Measurements from ENCODE around the gene PGGHG.

The PGGHG gene

GRCh38 chr11:285021-285893, 3.7 kb upstream of the PGGHG start:
- peak; percentile 1 for DNase-seq

- peak; percentile 1 for DNase-seq
Observed at GRCh38 chr11:285894-286220, 3.1 kb upstream of the PGGHG start.

GRCh38 chr11:286977-287820, 1.7 kb upstream of the PGGHG start:
- DNase-seq, result peak; percentile 61

GRCh38 chr11:287821-288477, 977 bp upstream of the PGGHG start:
- peak; percentile 63 for DNase-seq

GRCh38 chr11:289398-289711, 429 bp downstream of the PGGHG start:
- DNase-seq, result no peak

GRCh38 chr11:289712-290620, 1.0 kb downstream of the PGGHG start:
- DNase-seq, result no peak

GRCh38 chr11:290621-291231, 1.8 kb downstream of the PGGHG start:
- DNase-seq, result no peak

- DNase-seq, result no peak
Observed at GRCh38 chr11:291281-292210, 2.6 kb downstream of the PGGHG start.

- no peak for DNase-seq
Observed at GRCh38 chr11:292211-293121, 3.5 kb downstream of the PGGHG start.

GRCh38 chr11:293271-293851, 4.4 kb downstream of the PGGHG start:
- DNase-seq, result no peak

GRCh38 chr11:293852-294661, 5.1 kb downstream of the PGGHG start:
- DNase-seq, result no peak

- DNase-seq, result no peak
Observed at GRCh38 chr11:294780-295179, 5.9 kb downstream of the PGGHG start.

- no peak for DNase-seq
Observed at GRCh38 chr11:295351-296170, 6.6 kb downstream of the PGGHG start.

- DNase-seq, result no peak
Observed at GRCh38 chr11:296171-297050, 7.5 kb downstream of the PGGHG start.

GRCh38 chr11:297051-297585, 8.2 kb downstream of the PGGHG start:
- no peak for DNase-seq

Data from activated naive CD4-positive, alpha-beta T cell treated with Interleukin-2 at 50 U/mL for 16 hours (primary cell).